ENCODE data around the gene CD63.

DNA sequence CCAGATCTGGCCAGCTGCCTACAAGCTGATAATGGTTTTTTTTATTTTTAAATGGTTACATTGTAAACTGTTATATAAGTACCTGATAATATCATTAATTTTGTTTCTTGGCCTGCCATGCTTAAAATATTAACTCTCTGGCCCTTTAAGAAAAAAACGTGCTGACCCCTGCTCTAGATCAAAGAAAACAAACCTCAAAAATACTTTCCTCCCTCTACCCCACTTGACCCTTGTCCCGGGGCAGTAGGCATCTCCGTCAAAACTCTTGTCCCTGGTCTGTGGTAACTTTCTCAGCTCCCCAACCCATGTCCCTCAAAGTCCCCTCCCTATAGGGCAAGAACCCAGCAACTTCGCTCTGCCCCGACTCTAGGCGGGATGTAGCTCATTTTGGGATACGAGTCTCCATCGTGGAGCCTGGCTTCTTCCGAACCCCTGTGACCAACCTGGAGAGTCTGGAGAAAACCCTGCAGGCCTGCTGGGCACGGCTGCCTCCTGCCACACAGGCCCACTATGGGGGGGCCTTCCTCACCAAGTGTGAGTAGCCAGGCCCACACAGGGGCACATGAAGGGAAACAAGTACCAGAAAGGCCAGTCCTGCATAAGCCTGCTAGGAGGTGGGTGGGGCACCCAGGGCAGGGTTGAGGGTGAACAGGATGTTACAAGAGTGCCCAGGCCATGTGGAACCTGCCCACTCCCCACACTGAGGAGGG, 5.1 kb downstream of the CD63 start:
- no peak for TF ChIP-seq POLR2A (IDR thresholded peaks at IDR 0.05)
- TF ChIP-seq POLR2AphosphoS5 (IDR thresholded peaks at IDR 0.05) = no peak
- TF ChIP-seq, protein P1, sequence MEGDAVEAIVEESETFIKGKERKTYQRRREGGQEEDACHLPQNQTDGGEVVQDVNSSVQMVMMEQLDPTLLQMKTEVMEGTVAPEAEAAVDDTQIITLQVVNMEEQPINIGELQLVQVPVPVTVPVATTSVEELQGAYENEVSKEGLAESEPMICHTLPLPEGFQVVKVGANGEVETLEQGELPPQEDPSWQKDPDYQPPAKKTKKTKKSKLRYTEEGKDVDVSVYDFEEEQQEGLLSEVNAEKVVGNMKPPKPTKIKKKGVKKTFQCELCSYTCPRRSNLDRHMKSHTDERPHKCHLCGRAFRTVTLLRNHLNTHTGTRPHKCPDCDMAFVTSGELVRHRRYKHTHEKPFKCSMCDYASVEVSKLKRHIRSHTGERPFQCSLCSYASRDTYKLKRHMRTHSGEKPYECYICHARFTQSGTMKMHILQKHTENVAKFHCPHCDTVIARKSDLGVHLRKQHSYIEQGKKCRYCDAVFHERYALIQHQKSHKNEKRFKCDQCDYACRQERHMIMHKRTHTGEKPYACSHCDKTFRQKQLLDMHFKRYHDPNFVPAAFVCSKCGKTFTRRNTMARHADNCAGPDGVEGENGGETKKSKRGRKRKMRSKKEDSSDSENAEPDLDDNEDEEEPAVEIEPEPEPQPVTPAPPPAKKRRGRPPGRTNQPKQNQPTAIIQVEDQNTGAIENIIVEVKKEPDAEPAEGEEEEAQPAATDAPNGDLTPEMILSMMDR (IDR thresholded peaks at IDR 0.05) = no peak

All from breast epithelium (tissue), 3 donors.